NT2/D1 (cell line): ENCODE data around the gene GAL3ST2.

Experiments
- SUZ12 ChIP-seq: IDR thresholded peaks from 2 replicates; pipeline ENCODE4 v1.6.1; 2011; ENCODE audit not compliant: insufficient read length, insufficient read depth; ENCODE audit errors: extremely low read depth
- ZNF274 ChIP-seq: IDR thresholded peaks from 2 replicates; pipeline ENCODE4 v1.6.1; 2011; ENCODE audit warnings: mild to moderate bottlenecking, low read depth, low read length

GRCh38 chr2:241777686-241778627 is 1.3 kb downstream of the GAL3ST2 start:
- no peak for TF ChIP-seq ZNF274
- no peak for TF ChIP-seq SUZ12
